NT2/D1 (cell line): ENCODE measurements around the gene VMO1.

Experiments used
- SUZ12 ChIP-seq: IDR thresholded peaks from 2 replicates; pipeline ENCODE4 v1.6.1; 2011; ENCODE audit not compliant: insufficient read length, insufficient read depth; ENCODE audit errors: extremely low read depth
- ZNF274 ChIP-seq: IDR thresholded peaks from 2 replicates; pipeline ENCODE4 v1.6.1; 2011; ENCODE audit warnings: mild to moderate bottlenecking, low read depth, low read length

- TF ChIP-seq ZNF274 (no peak), SUZ12 (no peak)
Measured at GRCh38 chr17:4785311-4786105, 656 bp downstream of the VMO1 start.
